Activated naive CD4-positive, alpha-beta T cell treated with anti-CD3 and anti-CD28 coated beads, Interleukin-2, amount 50 U/mL, for 24 hours (primary cell): ENCODE data around the gene SERINC3.
A peak's percentile ranks its signal among the peaks of the same experiment; 100 is the strongest.

Experiments used
- H3K27ac Mint-ChIP-seq: one replicate; pipeline ENCODE4 v1.8.0; 2021; ENCODE audit warnings: mild to moderate bottlenecking, mixed read lengths
- H3K27me3 Mint-ChIP-seq: one replicate; pipeline ENCODE4 v1.8.0; 2021; ENCODE audit warnings: mixed read lengths
- H3K36me3 Mint-ChIP-seq: one replicate; pipeline ENCODE4 v1.8.0; 2021; ENCODE audit warnings: mixed read lengths
- H3K4me1 Mint-ChIP-seq: one replicate; pipeline ENCODE4 v1.8.0; 2021; ENCODE audit warnings: mixed read lengths
- H3K4me3 Mint-ChIP-seq: one replicate; pipeline ENCODE4 v1.8.0; 2021; ENCODE audit warnings: mild to moderate bottlenecking, mixed read lengths
- H3K9me3 Mint-ChIP-seq: one replicate; pipeline ENCODE4 v1.8.0; 2021; ENCODE audit warnings: mixed read lengths

Gene SERINC3

DNA sequence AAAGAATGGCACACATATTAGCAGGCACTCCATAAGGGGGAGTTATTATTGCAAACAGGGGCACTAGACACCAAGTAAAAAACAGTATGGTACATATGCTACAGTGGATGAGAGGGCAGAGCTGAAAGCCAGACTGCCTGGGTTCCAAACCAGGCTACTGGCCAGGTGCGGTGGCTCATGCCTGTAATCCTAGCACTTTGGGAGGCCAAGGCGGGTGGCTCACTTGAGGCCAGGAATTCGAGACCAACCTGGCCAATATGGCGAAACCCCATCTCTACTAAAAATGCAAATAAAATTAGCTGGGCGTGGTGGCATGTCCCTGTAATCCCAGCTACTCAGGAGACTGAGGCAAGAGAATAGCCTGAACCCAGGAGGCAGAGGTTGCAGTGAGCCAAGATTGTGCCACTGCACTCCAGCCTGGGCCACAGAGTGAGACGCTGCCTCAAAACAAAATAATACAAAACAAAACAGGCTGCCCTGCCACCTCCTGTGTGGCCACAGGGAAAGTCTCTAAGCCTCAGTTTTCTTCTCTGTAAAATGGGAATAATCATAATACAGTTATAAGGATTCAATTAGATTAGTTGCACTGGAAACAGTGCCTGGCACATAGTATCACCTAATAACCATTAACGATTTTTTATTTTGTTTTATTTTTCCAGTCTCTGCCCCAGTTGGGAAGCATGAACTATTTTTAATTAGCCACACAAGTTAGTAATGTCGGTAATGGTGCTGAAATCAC is 53.7 kb downstream of the SERINC3 start:
- no peak overlapping the region for H3K27ac Mint-ChIP-seq
- H3K27me3 Mint-ChIP-seq: no peaks in the 10 kb centered on the region
- H3K9me3 Mint-ChIP-seq: no peaks in the 10 kb centered on the region
- no peaks in the 10 kb centered on the region for H3K36me3 Mint-ChIP-seq
- no peak overlapping the region for H3K4me3 Mint-ChIP-seq
- H3K4me1 Mint-ChIP-seq: no peaks in the 10 kb centered on the region

DNA sequence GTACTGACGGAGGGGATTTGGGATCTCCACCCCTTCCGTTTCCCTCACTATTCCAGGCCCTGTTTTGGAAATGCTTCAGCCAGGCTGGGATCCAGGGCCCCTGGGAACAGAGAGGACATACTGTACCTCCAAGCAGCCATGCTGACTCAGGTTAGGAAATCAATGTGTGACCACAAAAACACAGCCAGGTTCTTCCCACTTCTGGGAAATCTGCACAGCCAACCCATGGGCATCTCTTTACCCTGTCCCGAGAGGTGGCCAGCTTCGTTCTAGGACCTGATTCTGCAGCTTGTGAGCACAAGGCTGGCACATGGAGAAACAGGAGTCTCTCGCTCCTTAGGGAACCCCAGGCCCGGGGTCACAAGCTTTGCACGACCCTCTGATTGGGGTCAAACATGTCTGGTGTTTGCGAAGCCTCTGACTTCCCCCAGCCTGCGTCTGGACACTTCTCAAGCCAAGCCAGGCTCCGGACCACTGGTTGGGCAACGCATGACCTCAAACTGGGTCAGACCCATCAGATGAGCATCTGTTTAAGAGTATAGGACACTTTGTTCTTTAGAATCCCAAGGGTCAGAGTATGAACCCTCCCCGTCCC is 54.5 kb downstream of the SERINC3 start:
- H3K36me3 Mint-ChIP-seq: no peaks in the 10 kb centered on the region
- H3K4me1 Mint-ChIP-seq: no peaks in the 10 kb centered on the region

GRCh38 chr20:44465001-44465560 is 56.8 kb downstream of the SERINC3 start:
- Mint-ChIP-seq H3K9me3 (no peaks in the 10 kb centered on the region), H3K27me3 (no peaks in the 10 kb centered on the region), H3K4me3 (no peak overlapping the region), H3K36me3 (no peaks in the 10 kb centered on the region), H3K4me1 (no peaks in the 10 kb centered on the region), H3K27ac (peak overlapping the region; percentile 37)

More for the DNA sequence above, 54.5 kb downstream of the SERINC3 start:
- H3K9me3 Mint-ChIP-seq: no peaks in the 10 kb centered on the region
- H3K4me3 Mint-ChIP-seq: no peak overlapping the region
- no peaks in the 10 kb centered on the region for H3K27me3 Mint-ChIP-seq
- no peak overlapping the region for H3K27ac Mint-ChIP-seq

GRCh38 chr20:44464514-44464913 is 57.4 kb downstream of the SERINC3 start:
- no peaks in the 10 kb centered on the region for H3K4me1 Mint-ChIP-seq
- no peaks in the 10 kb centered on the region for H3K27me3 Mint-ChIP-seq
- no peak overlapping the region for H3K27ac Mint-ChIP-seq
- no peaks in the 10 kb centered on the region for H3K9me3 Mint-ChIP-seq
- no peak overlapping the region for H3K4me3 Mint-ChIP-seq
- no peaks in the 10 kb centered on the region for H3K36me3 Mint-ChIP-seq

GRCh38 chr20:44463466-44463865 is 58.4 kb downstream of the SERINC3 start:
- no peaks in the 10 kb centered on the region for H3K36me3 Mint-ChIP-seq
- no peaks in the 10 kb centered on the region for H3K27me3 Mint-ChIP-seq
- no peaks in the 10 kb centered on the region for H3K4me1 Mint-ChIP-seq
- no peak overlapping the region for H3K27ac Mint-ChIP-seq
- no peaks in the 10 kb centered on the region for H3K9me3 Mint-ChIP-seq
- no peak overlapping the region for H3K4me3 Mint-ChIP-seq

- no peak overlapping the region for H3K4me3 Mint-ChIP-seq
- H3K9me3 Mint-ChIP-seq: no peaks in the 10 kb centered on the region
- no peaks in the 10 kb centered on the region for H3K36me3 Mint-ChIP-seq
- H3K27me3 Mint-ChIP-seq: no peaks in the 10 kb centered on the region
- no peaks in the 10 kb centered on the region for H3K4me1 Mint-ChIP-seq
- no peak overlapping the region for H3K27ac Mint-ChIP-seq
Observed at GRCh38 chr20:44461803-44462174, 60.1 kb downstream of the SERINC3 start.

DNA sequence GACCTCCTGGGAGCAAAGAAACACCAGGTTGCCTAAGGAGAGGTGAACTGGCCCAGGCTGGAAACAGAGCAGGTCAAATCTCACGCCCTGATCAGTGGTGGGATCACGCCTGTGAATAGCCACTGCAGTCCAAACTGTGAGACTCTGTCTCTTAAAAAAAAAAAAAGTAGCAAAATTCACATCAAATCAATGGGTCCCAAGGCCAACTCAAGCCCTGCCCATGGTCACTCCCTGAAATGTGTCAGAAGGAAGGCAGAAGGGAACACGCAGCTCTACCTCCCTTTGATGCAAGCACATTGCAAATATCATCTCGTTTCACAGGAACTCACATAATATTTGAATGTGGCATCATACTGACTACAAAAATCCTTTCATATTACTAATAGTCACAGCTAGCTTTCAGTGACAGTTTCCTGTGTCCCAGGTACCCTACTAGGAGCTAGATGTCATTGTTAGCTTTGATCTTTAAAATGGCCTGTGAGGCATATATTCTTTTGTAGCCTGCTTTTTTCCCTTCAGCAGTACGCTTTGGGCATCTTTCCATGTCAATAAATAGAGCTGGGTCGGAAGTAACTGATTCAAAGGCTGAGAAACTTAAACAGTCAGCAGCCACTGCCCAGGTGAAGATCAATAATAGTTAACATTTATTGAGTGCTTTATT is 60.6 kb downstream of the SERINC3 start:
- no peak overlapping the region for H3K27ac Mint-ChIP-seq
- H3K4me3 Mint-ChIP-seq: no peak overlapping the region
- H3K4me1 Mint-ChIP-seq: no peaks in the 10 kb centered on the region
- H3K36me3 Mint-ChIP-seq: no peaks in the 10 kb centered on the region
- no peaks in the 10 kb centered on the region for H3K27me3 Mint-ChIP-seq
- H3K9me3 Mint-ChIP-seq: no peaks in the 10 kb centered on the region

GRCh38 chr20:44460795-44461141 is 61.1 kb downstream of the SERINC3 start:
- Mint-ChIP-seq H3K4me3 (no peak overlapping the region), H3K36me3 (no peaks in the 10 kb centered on the region), H3K4me1 (no peaks in the 10 kb centered on the region), H3K9me3 (no peaks in the 10 kb centered on the region), H3K27ac (peak overlapping the region; percentile 8), H3K27me3 (no peaks in the 10 kb centered on the region)

GRCh38 chr20:44459271-44459670 is 62.6 kb downstream of the SERINC3 start:
- no peak overlapping the region for H3K4me3 Mint-ChIP-seq

DNA sequence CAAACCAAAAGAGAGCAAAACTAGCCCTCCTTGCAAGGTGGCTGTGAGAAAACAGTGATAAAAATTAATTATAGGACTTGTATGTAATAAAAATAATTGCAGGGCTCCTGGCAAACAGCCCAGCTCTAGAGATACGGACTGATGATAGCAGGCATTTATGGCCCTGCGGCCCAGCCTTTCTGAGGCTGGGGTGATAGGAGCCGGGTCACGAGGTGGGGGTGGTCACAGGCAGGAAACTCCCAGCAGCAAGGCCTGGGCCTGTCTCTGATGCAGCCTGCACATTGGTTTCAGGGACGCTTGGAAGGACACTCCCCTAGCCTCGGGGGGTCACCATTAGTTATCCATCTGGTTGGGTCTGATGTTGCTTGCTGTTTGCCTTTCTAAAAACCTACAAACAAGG is 64.9 kb downstream of the SERINC3 start:
- Mint-ChIP-seq H3K4me1 (no peaks in the 10 kb centered on the region), H3K36me3 (no peaks in the 10 kb centered on the region), H3K27me3 (no peaks in the 10 kb centered on the region), H3K4me3 (no peak overlapping the region), H3K9me3 (no peaks in the 10 kb centered on the region), H3K27ac (no peak overlapping the region)

More at GRCh38 chr20:44459271-44459670, 62.6 kb downstream of the SERINC3 start:
- Mint-ChIP-seq H3K36me3 (no peaks in the 10 kb centered on the region), H3K4me1 (no peaks in the 10 kb centered on the region), H3K27ac (no peak overlapping the region), H3K27me3 (no peaks in the 10 kb centered on the region), H3K9me3 (no peaks in the 10 kb centered on the region)

DNA sequence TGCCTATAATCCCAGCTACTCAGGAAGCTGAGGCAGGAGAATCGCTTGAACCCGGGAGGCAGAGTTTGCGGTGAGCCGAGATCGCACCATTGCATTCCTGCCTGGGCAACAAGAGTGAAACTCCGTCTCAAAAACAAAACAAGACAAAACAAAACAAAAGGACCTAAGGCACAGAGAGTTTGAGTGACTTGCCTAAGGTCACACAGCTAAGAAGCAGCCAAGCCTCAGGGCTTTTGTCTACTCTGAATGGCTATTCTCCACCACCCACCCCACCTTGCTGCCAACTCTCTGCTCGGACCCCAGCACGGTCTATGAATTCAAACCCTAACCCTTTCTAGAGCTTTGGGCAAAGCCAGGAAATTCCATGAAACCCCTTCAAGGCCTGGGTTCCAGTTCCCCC is 65.3 kb downstream of the SERINC3 start:
- Mint-ChIP-seq H3K4me1 (no peaks in the 10 kb centered on the region), H3K9me3 (no peaks in the 10 kb centered on the region), H3K27me3 (no peaks in the 10 kb centered on the region), H3K4me3 (no peak overlapping the region), H3K36me3 (no peaks in the 10 kb centered on the region), H3K27ac (no peak overlapping the region)

- no peaks in the 10 kb centered on the region for H3K27me3 Mint-ChIP-seq
- H3K9me3 Mint-ChIP-seq: no peaks in the 10 kb centered on the region
- no peaks in the 10 kb centered on the region for H3K36me3 Mint-ChIP-seq
- no peaks in the 10 kb centered on the region for H3K4me1 Mint-ChIP-seq
- no peak overlapping the region for H3K27ac Mint-ChIP-seq
- H3K4me3 Mint-ChIP-seq: no peak overlapping the region
Observed at GRCh38 chr20:44455126-44455525, 66.7 kb downstream of the SERINC3 start.

DNA sequence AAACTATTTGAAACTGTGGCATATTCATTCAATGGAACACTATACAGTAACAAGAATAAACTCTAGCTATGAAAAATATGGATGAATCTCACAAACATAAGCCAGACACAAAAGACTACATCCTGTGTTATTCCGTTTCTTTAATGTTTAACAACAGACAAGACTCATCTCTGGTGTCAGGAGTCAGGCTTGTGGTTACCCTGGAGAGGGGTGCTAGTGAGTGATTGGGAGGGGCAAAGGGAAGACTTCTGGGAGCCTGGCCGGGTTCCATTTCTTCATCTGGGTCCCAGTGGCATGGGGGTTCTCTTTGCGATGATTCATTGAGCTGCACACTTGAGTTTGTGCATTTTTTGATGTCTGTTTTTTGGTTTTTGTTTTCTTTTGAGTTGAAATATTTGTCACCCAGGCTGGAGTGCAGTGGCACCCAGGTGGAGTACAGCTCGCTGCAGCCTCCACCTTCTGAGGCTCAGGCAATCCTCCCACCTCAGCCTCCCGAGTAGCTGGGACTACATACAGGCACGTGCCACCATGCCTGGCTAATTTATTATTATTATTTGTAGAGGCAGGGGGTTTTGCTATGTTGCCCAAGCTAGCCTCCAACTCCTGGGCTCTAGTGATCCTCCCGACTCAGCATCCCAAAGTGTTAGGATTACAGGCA is 67.4 kb downstream of the SERINC3 start:
- Mint-ChIP-seq H3K4me1 (no peaks in the 10 kb centered on the region), H3K27ac (no peak overlapping the region), H3K4me3 (no peak overlapping the region), H3K27me3 (no peaks in the 10 kb centered on the region), H3K9me3 (no peaks in the 10 kb centered on the region), H3K36me3 (no peaks in the 10 kb centered on the region)

DNA sequence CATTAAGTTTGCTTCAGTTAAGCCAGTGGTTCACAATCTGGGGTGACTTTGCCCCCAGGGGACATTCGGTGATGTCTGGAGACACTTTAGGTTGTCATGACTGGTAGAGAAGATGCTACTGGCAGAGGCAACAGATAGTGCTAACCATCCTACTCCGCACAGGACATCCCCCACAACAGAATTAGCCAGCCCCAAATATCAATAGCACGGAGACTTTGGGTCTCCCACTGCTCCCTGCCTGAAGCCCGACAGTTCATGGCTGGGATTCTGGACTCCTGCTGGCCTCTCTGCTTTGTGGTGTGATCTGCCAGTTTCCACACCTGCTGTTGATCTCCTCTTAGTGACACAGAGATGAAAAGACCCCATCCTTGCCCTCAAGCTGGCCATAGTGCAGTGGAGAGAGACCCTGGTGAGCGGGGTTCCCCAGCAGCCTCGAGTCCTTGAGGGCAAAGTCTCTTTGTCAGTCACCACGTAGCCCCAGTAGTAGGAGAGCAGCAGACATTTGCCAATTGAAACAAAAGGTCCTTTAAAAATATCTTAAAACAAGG is 70.9 kb downstream of the SERINC3 start:
- H3K9me3 Mint-ChIP-seq: no peaks in the 10 kb centered on the region
- H3K4me1 Mint-ChIP-seq: no peaks in the 10 kb centered on the region
- H3K4me3 Mint-ChIP-seq: no peak overlapping the region
- no peaks in the 10 kb centered on the region for H3K36me3 Mint-ChIP-seq
- H3K27ac Mint-ChIP-seq: no peak overlapping the region
- no peaks in the 10 kb centered on the region for H3K27me3 Mint-ChIP-seq

GRCh38 chr20:44450281-44450889 is 71.5 kb downstream of the SERINC3 start:
- Mint-ChIP-seq H3K4me3 (no peak overlapping the region), H3K27ac (no peak overlapping the region), H3K9me3 (no peaks in the 10 kb centered on the region), H3K36me3 (no peaks in the 10 kb centered on the region), H3K4me1 (no peaks in the 10 kb centered on the region), H3K27me3 (no peaks in the 10 kb centered on the region)
